Measurements from ENCODE around the gene AK5. TPM values are rescaled to one million over a fixed set of nuclear protein-coding genes. Genes with fewer than 3 reads are reported as not detected.
A peak's percentile ranks its signal among the peaks of the same experiment; 100 is the strongest.
"Not testable (repeated sequence)": the region's sequence is repeated elsewhere in the genome, so short reads cannot be mapped to it uniquely, and the experiment has no call there.

AK5 gene
- total RNA-seq, 2 donors from 2014 or later, result 0.46 to 2.8 TPM

DNA sequence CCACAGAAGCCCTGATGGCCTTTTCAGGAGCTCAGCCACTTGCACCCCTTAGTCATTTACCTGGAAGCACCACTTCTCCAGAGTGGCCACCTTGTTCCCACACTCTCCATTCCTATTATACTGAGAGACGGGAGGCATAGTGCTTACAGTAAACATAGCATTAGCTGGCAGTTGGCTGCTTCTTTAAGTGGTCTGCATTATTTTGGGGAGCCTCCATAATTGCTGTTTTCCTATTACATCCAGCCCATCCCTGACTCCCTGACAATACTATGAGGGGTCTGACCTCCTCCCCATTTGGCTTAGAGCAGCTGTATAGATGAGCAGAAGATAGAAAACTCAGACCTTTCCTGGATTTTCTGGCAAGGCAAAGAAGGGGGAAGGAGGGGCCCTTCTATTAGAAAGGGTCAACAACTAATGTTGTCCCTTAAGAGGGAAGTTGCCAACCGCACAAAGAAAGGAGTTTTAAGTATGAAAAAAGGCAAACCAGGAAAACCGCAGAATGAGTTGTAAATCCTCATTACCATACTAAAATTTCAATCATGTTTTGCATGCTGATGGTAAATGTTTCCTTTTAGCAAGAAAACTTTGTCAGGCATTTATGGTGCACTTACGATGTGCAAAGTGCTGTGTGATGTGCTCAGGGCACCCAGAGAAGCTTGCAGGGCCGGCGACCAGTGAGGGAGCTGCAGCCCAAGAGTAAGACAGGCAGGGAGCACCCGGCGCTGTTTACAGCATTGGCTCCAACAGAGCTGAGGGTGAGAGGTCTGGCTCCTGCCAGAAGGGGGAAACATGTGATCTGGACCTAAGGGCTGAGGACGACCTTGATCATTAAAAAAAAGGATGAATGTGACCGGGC is 233.3 kb downstream of the AK5 start:
- Histone ChIP-seq H3K36me3 (ENCODE audit: control insufficient read depth, insufficient read depth, low read length) (no peaks in the 10 kb centered on the region), H3K27ac (ENCODE audit: low read depth, low read length) (peak overlapping the region; percentile 78), H3K4me1 (ENCODE audit: control insufficient read depth, insufficient read depth, low read length) (no peaks in the 10 kb centered on the region), H3K27me3 (ENCODE audit: control insufficient read depth, insufficient read depth, low read length, poor library complexity, severe bottlenecking) (no peaks in the 10 kb centered on the region), H3K4me3 (ENCODE audit: low read length) (no peak overlapping the region), H3K9ac (ENCODE audit: extremely low read depth, low read length, poor library complexity, severe bottlenecking) (no peak overlapping the region), H3K9me3 (ENCODE audit: control insufficient read depth, low read length) (no peaks in the 10 kb centered on the region)
- Mint-ChIP-seq H3K9me3 (no peaks in the 10 kb centered on the region), H3K36me3 (ENCODE audit: low read depth) (no peaks in the 10 kb centered on the region), H3K27me3 (ENCODE audit: insufficient read depth) (no peaks in the 10 kb centered on the region), H3K4me3 (no peak overlapping the region), H3K27ac (peak overlapping the region; percentile 83), H3K4me1 (peaks cover 14% of the 10 kb centered on the region)
- WGBS, 2 experiments (ENCODE audit: insufficient coverage in 1 of 2, insufficient read length in 1 of 2), result 45 to 48% methylated on average over 8 to 9 of the region's 10 CpGs
- TF ChIP-seq, protein P1, sequence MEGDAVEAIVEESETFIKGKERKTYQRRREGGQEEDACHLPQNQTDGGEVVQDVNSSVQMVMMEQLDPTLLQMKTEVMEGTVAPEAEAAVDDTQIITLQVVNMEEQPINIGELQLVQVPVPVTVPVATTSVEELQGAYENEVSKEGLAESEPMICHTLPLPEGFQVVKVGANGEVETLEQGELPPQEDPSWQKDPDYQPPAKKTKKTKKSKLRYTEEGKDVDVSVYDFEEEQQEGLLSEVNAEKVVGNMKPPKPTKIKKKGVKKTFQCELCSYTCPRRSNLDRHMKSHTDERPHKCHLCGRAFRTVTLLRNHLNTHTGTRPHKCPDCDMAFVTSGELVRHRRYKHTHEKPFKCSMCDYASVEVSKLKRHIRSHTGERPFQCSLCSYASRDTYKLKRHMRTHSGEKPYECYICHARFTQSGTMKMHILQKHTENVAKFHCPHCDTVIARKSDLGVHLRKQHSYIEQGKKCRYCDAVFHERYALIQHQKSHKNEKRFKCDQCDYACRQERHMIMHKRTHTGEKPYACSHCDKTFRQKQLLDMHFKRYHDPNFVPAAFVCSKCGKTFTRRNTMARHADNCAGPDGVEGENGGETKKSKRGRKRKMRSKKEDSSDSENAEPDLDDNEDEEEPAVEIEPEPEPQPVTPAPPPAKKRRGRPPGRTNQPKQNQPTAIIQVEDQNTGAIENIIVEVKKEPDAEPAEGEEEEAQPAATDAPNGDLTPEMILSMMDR (conservative IDR thresholded peaks at IDR 0.05), result peak; percentile 70
- DNase-seq, result peak; percentile 90

DNA sequence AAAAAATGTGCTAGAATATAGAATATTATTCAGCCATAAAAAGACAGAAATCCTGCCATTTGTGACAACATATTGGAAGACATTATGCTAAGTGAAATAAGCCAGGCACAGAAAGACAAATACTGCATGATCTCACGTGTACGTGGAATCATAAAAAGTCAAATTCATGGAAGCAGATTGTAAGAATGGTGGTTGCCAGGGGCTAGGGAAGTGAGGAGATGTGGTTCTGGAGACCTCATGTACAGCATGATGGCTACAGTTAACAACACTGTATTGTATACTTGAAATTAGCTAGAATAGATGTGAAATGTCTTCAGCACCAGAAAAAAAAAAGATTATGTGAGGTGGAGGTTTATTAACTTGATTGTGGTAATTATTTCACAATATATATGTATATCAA is 234.3 kb downstream of the AK5 start:
- Histone ChIP-seq H3K9ac (ENCODE audit: extremely low read depth, low read length, poor library complexity, severe bottlenecking) (no peak overlapping the region), H3K4me3 (ENCODE audit: low read length) (no peak overlapping the region), H3K9me3 (ENCODE audit: control insufficient read depth, low read length) (no peaks in the 10 kb centered on the region), H3K27me3 (ENCODE audit: control insufficient read depth, insufficient read depth, low read length, poor library complexity, severe bottlenecking) (no peaks in the 10 kb centered on the region), H3K27ac (ENCODE audit: low read depth, low read length) (no peak overlapping the region), H3K4me1 (ENCODE audit: control insufficient read depth, insufficient read depth, low read length) (no peaks in the 10 kb centered on the region), H3K36me3 (ENCODE audit: control insufficient read depth, insufficient read depth, low read length) (no peaks in the 10 kb centered on the region)
- 93 to 95% methylated on average over 2 of the region's 2 CpGs for WGBS, 2 experiments (ENCODE audit: insufficient coverage in 1 of 2, insufficient read length in 1 of 2)
- DNase-seq, result no peak
- H3K4me1 Mint-ChIP-seq, result peaks cover 14% of the 10 kb centered on the region
- no peaks in the 10 kb centered on the region for H3K27me3 Mint-ChIP-seq (ENCODE audit: insufficient read depth)
- no peak overlapping the region for H3K27ac Mint-ChIP-seq
- H3K36me3 Mint-ChIP-seq (ENCODE audit: low read depth), result no peaks in the 10 kb centered on the region
- TF ChIP-seq, protein P1 (conservative IDR thresholded peaks at IDR 0.05), result no peak
- no peaks in the 10 kb centered on the region for H3K9me3 Mint-ChIP-seq
- no peak overlapping the region for H3K4me3 Mint-ChIP-seq

DNA sequence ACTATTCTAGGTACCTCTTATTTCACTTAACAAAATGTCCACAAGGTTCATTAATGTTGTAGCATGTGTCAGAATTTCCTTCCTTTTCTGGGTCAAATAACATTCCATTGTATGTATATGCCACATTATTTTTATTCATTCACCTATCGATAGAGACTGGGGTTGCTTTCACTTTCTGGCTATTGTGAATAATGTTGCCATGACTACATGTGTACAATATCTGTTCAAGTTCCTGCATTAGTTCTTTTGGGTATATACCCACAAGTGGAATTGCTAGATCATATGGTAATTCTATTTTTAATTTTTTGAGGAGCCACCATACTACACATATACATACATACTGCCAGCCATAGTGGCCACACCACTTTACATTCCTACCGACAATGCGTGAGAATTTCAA is 242.2 kb downstream of the AK5 start:
- Histone ChIP-seq H3K27ac (ENCODE audit: low read depth, low read length) (no peak overlapping the region), H3K4me1 (ENCODE audit: control insufficient read depth, insufficient read depth, low read length) (no peaks in the 10 kb centered on the region), H3K4me3 (ENCODE audit: low read length) (no peak overlapping the region), H3K9me3 (ENCODE audit: control insufficient read depth, low read length) (no peaks in the 10 kb centered on the region), H3K9ac (ENCODE audit: extremely low read depth, low read length, poor library complexity, severe bottlenecking) (no peak overlapping the region), H3K27me3 (ENCODE audit: control insufficient read depth, insufficient read depth, low read length, poor library complexity, severe bottlenecking) (no peaks in the 10 kb centered on the region), H3K36me3 (ENCODE audit: control insufficient read depth, insufficient read depth, low read length) (no peaks in the 10 kb centered on the region)
- H3K4me1 Mint-ChIP-seq, result no peaks in the 10 kb centered on the region
- WGBS, 2 experiments (ENCODE audit: insufficient coverage in 1 of 2, insufficient read length in 1 of 2), result 83 to 97% methylated on average over 1 to 3 of the region's 3 CpGs
- TF ChIP-seq, protein P1 (conservative IDR thresholded peaks at IDR 0.05), result no peak
- H3K4me3 Mint-ChIP-seq, result no peak overlapping the region
- no peaks in the 10 kb centered on the region for H3K36me3 Mint-ChIP-seq (ENCODE audit: low read depth)
- peaks cover 3% of the 10 kb centered on the region for H3K9me3 Mint-ChIP-seq
- H3K27me3 Mint-ChIP-seq (ENCODE audit: insufficient read depth), result no peaks in the 10 kb centered on the region
- DNase-seq, result no peak
- no peak overlapping the region for H3K27ac Mint-ChIP-seq

DNA sequence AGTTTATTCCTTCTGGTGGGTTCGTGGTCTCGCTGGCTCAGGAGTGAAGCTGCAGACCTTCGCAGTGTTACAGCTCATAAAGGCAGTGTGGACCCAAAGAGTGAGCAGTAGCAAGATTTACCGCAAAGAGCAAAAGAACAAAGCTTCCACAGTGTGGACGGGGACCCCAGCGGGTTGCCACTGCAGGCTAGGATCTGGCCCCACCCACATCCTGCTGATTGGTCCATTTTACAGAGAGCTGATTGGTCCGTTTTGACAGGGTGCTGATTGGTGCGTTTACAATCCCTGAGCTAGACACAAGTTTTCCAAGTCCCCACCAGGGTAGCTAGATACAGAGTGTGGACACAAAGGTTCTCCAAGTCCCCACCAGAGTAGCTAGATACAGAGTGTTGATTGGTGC is 249.3 kb downstream of the AK5 start:
- not testable (repeated sequence) for H3K9ac ChIP-seq (ENCODE audit: extremely low read depth, low read length, poor library complexity, severe bottlenecking); DNase-seq; H3K27ac Mint-ChIP-seq; H3K4me1 Mint-ChIP-seq; H3K27me3 Mint-ChIP-seq (ENCODE audit: insufficient read depth); H3K4me3 ChIP-seq (ENCODE audit: low read length); H3K9me3 ChIP-seq (ENCODE audit: control insufficient read depth, low read length); H3K27ac ChIP-seq (ENCODE audit: low read depth, low read length); H3K36me3 Mint-ChIP-seq (ENCODE audit: low read depth); H3K27me3 ChIP-seq (ENCODE audit: control insufficient read depth, insufficient read depth, low read length, poor library complexity, severe bottlenecking); H3K4me3 Mint-ChIP-seq; H3K36me3 ChIP-seq (ENCODE audit: control insufficient read depth, insufficient read depth, low read length); H3K4me1 ChIP-seq (ENCODE audit: control insufficient read depth, insufficient read depth, low read length)
- H3K9me3 Mint-ChIP-seq, result peaks cover 14% of the 10 kb centered on the region
- 94 to 100% methylated on average over 8 of the region's 8 CpGs for WGBS, 2 experiments (ENCODE audit: insufficient coverage in 1 of 2, insufficient read length in 1 of 2)

DNA sequence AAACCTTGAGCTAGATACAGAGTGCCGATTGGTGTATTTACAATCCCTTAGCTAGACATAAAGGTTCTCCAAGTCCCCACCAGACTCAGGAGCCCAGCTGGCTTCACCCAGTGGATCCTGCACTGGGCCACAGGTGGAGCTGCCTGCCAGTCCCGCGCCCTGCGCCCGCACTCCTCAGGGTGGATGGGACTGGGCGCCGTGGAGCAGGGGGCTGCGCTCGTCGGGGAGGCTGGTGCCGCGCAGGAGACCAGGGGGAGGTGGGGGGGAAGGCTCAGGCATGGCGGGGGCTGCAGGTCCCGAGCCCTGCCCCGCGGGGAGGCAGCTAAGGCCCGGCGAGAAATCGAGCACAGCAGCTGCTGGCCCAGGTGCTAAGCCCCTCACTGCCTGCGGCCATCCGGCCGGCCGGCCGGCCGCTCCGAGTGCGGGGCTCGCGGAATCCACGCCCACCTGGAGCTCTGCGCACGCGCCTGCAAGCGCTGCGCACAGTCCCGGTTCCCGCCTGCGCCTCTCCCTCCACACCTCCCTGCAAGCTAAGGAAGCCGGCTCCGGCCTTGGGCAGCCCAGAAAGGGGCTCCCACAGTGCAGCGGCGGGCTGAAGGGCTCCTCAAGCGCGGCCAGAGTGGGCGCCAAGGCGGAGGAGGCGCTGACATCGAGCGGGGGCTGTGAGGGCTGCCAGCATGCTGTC is 249.9 kb downstream of the AK5 start:
- not testable (repeated sequence) for DNase-seq; H3K9ac ChIP-seq (ENCODE audit: extremely low read depth, low read length, poor library complexity, severe bottlenecking); H3K36me3 Mint-ChIP-seq (ENCODE audit: low read depth); H3K36me3 ChIP-seq (ENCODE audit: control insufficient read depth, insufficient read depth, low read length); H3K27ac ChIP-seq (ENCODE audit: low read depth, low read length); H3K27me3 ChIP-seq (ENCODE audit: control insufficient read depth, insufficient read depth, low read length, poor library complexity, severe bottlenecking); H3K27me3 Mint-ChIP-seq (ENCODE audit: insufficient read depth); H3K4me1 ChIP-seq (ENCODE audit: control insufficient read depth, insufficient read depth, low read length); H3K4me3 Mint-ChIP-seq; H3K4me3 ChIP-seq (ENCODE audit: low read length); H3K9me3 ChIP-seq (ENCODE audit: control insufficient read depth, low read length); H3K27ac Mint-ChIP-seq; H3K4me1 Mint-ChIP-seq
- H3K9me3 Mint-ChIP-seq, result peaks cover 13% of the 10 kb centered on the region
- WGBS, 2 experiments (ENCODE audit: insufficient coverage in 1 of 2, insufficient read length in 1 of 2), result 97 to 98% methylated on average over 12 to 47 of the region's 49 CpGs

Measured in endodermal cell (in vitro differentiated cells).